ENCODE results near the gene STAC2.

GRCh38 chr17:39192901-39193300 lies 32.8 kb downstream of the STAC2 start:
- no peak for TF ChIP-seq EZH2 (IDR thresholded peaks at IDR 0.05; ENCODE audit: borderline replicate concordance, low read depth, low read length, poor library complexity, severe bottlenecking)
- TF ChIP-seq CTCF (conservative IDR thresholded peaks at IDR 0.05; ENCODE audit: low read depth, low read length) = no peak
